ENCODE measurements around the gene AP3S2. TPM values are rescaled to one million over a fixed set of nuclear protein-coding genes. Genes with fewer than 3 reads are reported as not detected.
"Not testable (repeated sequence)": the region's sequence is repeated elsewhere in the genome, so short reads cannot be mapped to it uniquely, and the experiment has no call there.

AP3S2 gene
- total RNA-seq (32.3 and 43.1 TPM in 2 replicates), polyA plus RNA-seq (11.3 and 13.6 TPM in 2 replicates), polyA minus RNA-seq (8.4 and 20.4 TPM in 2 replicates)
- 24.7 TPM for total RNA-seq (2013)

- Histone ChIP-seq H3K9me3 (ENCODE audit: control extremely low read depth in 1 of 3, control insufficient read depth in 2 of 3, insufficient read depth in 1 of 3, low read length in 2 of 3) (no peaks in the 10 kb centered on the region), H3K4me2 (replicated peaks; ENCODE audit: low read depth, low read length, poor library complexity, severe bottlenecking) (peak within 1 kb of the TSS; percentile 91), H3K9ac (ENCODE audit: low read length) (peak within 1 kb of the TSS; percentile 92), H4K20me1 (ENCODE audit: control insufficient read depth, insufficient read depth, low read length, poor library complexity, severe bottlenecking) (no peaks in the 10 kb centered on the region), H3K36me3 (replicated peaks in 1 of 2; ENCODE audit: control extremely low read depth in 1 of 2, control insufficient read depth in 1 of 2, extremely low read depth in 1 of 2, insufficient read depth in 2 of 2, low read length in 1 of 2) (peaks cover 0 to 1% of the 10 kb centered on the region in 2 experiments), H3K27me3 (replicated peaks in 1 of 4; ENCODE audit: control extremely low read depth in 1 of 4, control insufficient read depth in 3 of 4, insufficient read depth in 4 of 4, low read length in 3 of 4) (no peaks in the 10 kb centered on the region), H3K4me1 (ENCODE audit: control insufficient read depth in 2 of 2, insufficient read depth in 2 of 2, low read length in 2 of 2) (peaks cover 7 to 14% of the 10 kb centered on the region in 2 donors), H3K79me2 (ENCODE audit: control insufficient read depth, insufficient read depth, low read length) (peaks cover 22% of the 10 kb centered on the region), H2AFZ (ENCODE audit: insufficient read depth, low read depth, low read length, poor library complexity, severe bottlenecking) (peak within 1 kb of the TSS; percentile 97), H3K4me3 (ENCODE audit: control extremely low read depth in 1 of 5, extremely low read depth in 1 of 5, insufficient read depth in 1 of 5, low read depth in 2 of 5, low read length in 4 of 5) (peak within 1 kb of the TSS; percentile 75 to 95 (median 89)), H3K27ac (ENCODE audit: low read length in 2 of 2) (peak within 1 kb of the TSS; percentile 62 to 80)
- ATAC-seq (ENCODE audit: low read depth) = peak; percentile 91
- ChIA-PET CTCF (interaction anchor here (0.7 to 2.9 kb wide), 14 partner anchors 17 to 324 kb away, joined by 3 to 28 read pairs (median 3); no protein-coding TSS in a partner anchor), POLR2A (interaction anchor here (0.8 to 1.3 kb wide), 5 partner anchors 143 to 209 kb away, joined by 3 to 4 read pairs (median 3); partner anchors contain the start of gene IDH2)
- Mint-ChIP-seq H3K9me3 (ENCODE audit: insufficient read depth) (no peaks in the 10 kb centered on the region), H3K27me3 (no peaks in the 10 kb centered on the region), H3K4me3 (peak within 1 kb of the TSS; percentile 98), H3K4me1 (peaks cover 33% of the 10 kb centered on the region), H3K27ac (peak within 1 kb of the TSS; percentile 95)
- intact Hi-C loops (cut with micrococcal nuclease) = loop anchor here (1.0 to 10.0 kb wide), 6 partner anchors 19 to 1038 kb away; partner anchors contain the start of genes ARPIN and HDDC3
- no peak for TF ChIP-seq CTCF (IDR thresholded peaks at IDR 0.05)
- TF ChIP-seq EZH2 (IDR thresholded peaks at IDR 0.05; ENCODE audit: borderline replicate concordance, insufficient read depth, low read depth, low read length, poor library complexity, severe bottlenecking) = no peak
- under 1% methylated on average over 49 of the region's 62 CpGs for WGBS (ENCODE audit: insufficient coverage)
- DNase-seq = peak; percentile 93
Measured at GRCh38 chr15:89893696-89894447, at the start of gene AP3S2. Gene AP3S2 (minus strand): TSS chr15:89893994. CDS start chr15:89893949, 45 bp downstream.

GRCh38 chr15:89939910-89940309 is 46.1 kb upstream of the AP3S2 start:
- Histone ChIP-seq H3K9me3 (ENCODE audit: control extremely low read depth in 1 of 3, control insufficient read depth in 2 of 3, insufficient read depth in 1 of 3, low read length in 2 of 3) (no peaks in the 10 kb centered on the region), H3K27ac (ENCODE audit: low read length in 2 of 2) (no peak overlapping the region), H3K9ac (ENCODE audit: low read length) (no peak overlapping the region), H3K27me3 (replicated peaks in 1 of 4; ENCODE audit: control extremely low read depth in 1 of 4, control insufficient read depth in 3 of 4, insufficient read depth in 4 of 4, low read length in 3 of 4) (peaks cover 0 to 4% (median 2%) of the 10 kb centered on the region in 4 experiments), H3K4me1 (ENCODE audit: control insufficient read depth in 2 of 2, insufficient read depth in 2 of 2, low read length in 2 of 2) (peaks cover 3 to 4% of the 10 kb centered on the region in 2 donors), H3K36me3 (replicated peaks in 1 of 2; ENCODE audit: control extremely low read depth in 1 of 2, control insufficient read depth in 1 of 2, extremely low read depth in 1 of 2, insufficient read depth in 2 of 2, low read length in 1 of 2) (no peaks in the 10 kb centered on the region), H3K79me2 (ENCODE audit: control insufficient read depth, insufficient read depth, low read length) (no peaks in the 10 kb centered on the region), H2AFZ (ENCODE audit: insufficient read depth, low read depth, low read length, poor library complexity, severe bottlenecking) (no peak overlapping the region), H3K4me2 (replicated peaks; ENCODE audit: low read depth, low read length, poor library complexity, severe bottlenecking) (no peak overlapping the region), H4K20me1 (ENCODE audit: control insufficient read depth, insufficient read depth, low read length, poor library complexity, severe bottlenecking) (no peaks in the 10 kb centered on the region), H3K4me3 (ENCODE audit: control extremely low read depth in 1 of 5, extremely low read depth in 1 of 5, insufficient read depth in 1 of 5, low read depth in 2 of 5, low read length in 4 of 5) (no peak overlapping the region)
- TF ChIP-seq EZH2 (IDR thresholded peaks at IDR 0.05; ENCODE audit: borderline replicate concordance, insufficient read depth, low read depth, low read length, poor library complexity, severe bottlenecking) = no peak
- no peak for TF ChIP-seq CTCF (IDR thresholded peaks at IDR 0.05)
- intact Hi-C loops (cut with micrococcal nuclease) = no loop called here
- H3K27me3 Mint-ChIP-seq = peaks cover 13% of the 10 kb centered on the region
- no CpG with 5 or more reads among the region's 3 CpGs for WGBS (ENCODE audit: insufficient coverage)
- H3K9me3 Mint-ChIP-seq (ENCODE audit: insufficient read depth) = no peaks in the 10 kb centered on the region
- CTCF ChIA-PET = no interaction called here
- H3K4me1 Mint-ChIP-seq = no peaks in the 10 kb centered on the region
- H3K4me3 Mint-ChIP-seq = no peak overlapping the region
- no peak overlapping the region for H3K27ac Mint-ChIP-seq
- DNase-seq (no peak), ATAC-seq (ENCODE audit: low read depth) (no peak)
- POLR2A ChIA-PET = no interaction called here

- H3K4me2 ChIP-seq (replicated peaks; ENCODE audit: low read depth, low read length, poor library complexity, severe bottlenecking); H3K9me3 Mint-ChIP-seq (ENCODE audit: insufficient read depth); H3K27ac Mint-ChIP-seq; POLR2A ChIA-PET; H3K9me3 ChIP-seq (ENCODE audit: control extremely low read depth in 1 of 3, control insufficient read depth in 2 of 3, insufficient read depth in 1 of 3, low read length in 2 of 3); H2AFZ ChIP-seq (ENCODE audit: insufficient read depth, low read depth, low read length, poor library complexity, severe bottlenecking); H3K4me3 ChIP-seq (ENCODE audit: control extremely low read depth in 1 of 5, extremely low read depth in 1 of 5, insufficient read depth in 1 of 5, low read depth in 2 of 5, low read length in 4 of 5); H3K4me1 Mint-ChIP-seq; H3K4me1 ChIP-seq (ENCODE audit: control insufficient read depth in 2 of 2, insufficient read depth in 2 of 2, low read length in 2 of 2); ATAC-seq (ENCODE audit: low read depth); H4K20me1 ChIP-seq (ENCODE audit: control insufficient read depth, insufficient read depth, low read length, poor library complexity, severe bottlenecking); H3K36me3 ChIP-seq (replicated peaks in 1 of 2; ENCODE audit: control extremely low read depth in 1 of 2, control insufficient read depth in 1 of 2, extremely low read depth in 1 of 2, insufficient read depth in 2 of 2, low read length in 1 of 2); H3K27me3 ChIP-seq (replicated peaks in 1 of 4; ENCODE audit: control extremely low read depth in 1 of 4, control insufficient read depth in 3 of 4, insufficient read depth in 4 of 4, low read length in 3 of 4); DNase-seq; H3K4me3 Mint-ChIP-seq; H3K9ac ChIP-seq (ENCODE audit: low read length); H3K79me2 ChIP-seq (ENCODE audit: control insufficient read depth, insufficient read depth, low read length); intact Hi-C loops (cut with micrococcal nuclease); H3K27ac ChIP-seq (ENCODE audit: low read length in 2 of 2): not testable (repeated sequence)
- CTCF ChIA-PET = interaction anchor here (0.8 kb wide), 1 partner anchor 25 kb away, joined by 4 read pairs; no protein-coding TSS in a partner anchor
- peaks cover 13% of the 10 kb centered on the region for H3K27me3 Mint-ChIP-seq
- 100% methylated on average over 2 of the region's 2 CpGs for whole genome bisulfite sequencing (ENCODE audit: insufficient coverage)
Measured at GRCh38 chr15:89939377-89939776, 45.6 kb upstream of the AP3S2 start.

Data from B cell (primary cell).